ENCODE results near the gene SUGT1.
"Not testable (repeated sequence)": the region's sequence is repeated elsewhere in the genome, so short reads cannot be mapped to it uniquely, and the experiment has no call there.

SUGT1 gene

GRCh38 chr13:52652196-52652979, at the start of gene SUGT1:
TSS of gene SUGT1 (plus strand) at chr13:52652836. CDS start at chr13:52652921, 85 bp downstream.
- DNase-seq (ENCODE audit: low read depth): peak; percentile 97

- not testable (repeated sequence) for DNase-seq (ENCODE audit: low read depth)
Observed at GRCh38 chr13:52603316-52603715, 49.3 kb upstream of the SUGT1 start.

- DNase-seq (ENCODE audit: low read depth): not testable (repeated sequence)
Observed at GRCh38 chr13:52606126-52606525, 46.5 kb upstream of the SUGT1 start.

GRCh38 chr13:52606795-52607194, 45.8 kb upstream of the SUGT1 start:
- not testable (repeated sequence) for DNase-seq (ENCODE audit: low read depth)

- not testable (repeated sequence) for DNase-seq (ENCODE audit: low read depth)
Observed at GRCh38 chr13:52608184-52608583, 44.5 kb upstream of the SUGT1 start.

GRCh38 chr13:52609013-52609606, 43.5 kb upstream of the SUGT1 start:
- DNase-seq (ENCODE audit: low read depth): not testable (repeated sequence)

- not testable (repeated sequence) for DNase-seq (ENCODE audit: low read depth)
Observed at GRCh38 chr13:52610158-52610557, 42.5 kb upstream of the SUGT1 start.

GRCh38 chr13:52615134-52615801, 37.4 kb upstream of the SUGT1 start:
- DNase-seq (ENCODE audit: low read depth): no peak

- DNase-seq (ENCODE audit: low read depth): no peak
Observed at GRCh38 chr13:52615812-52616211, 36.8 kb upstream of the SUGT1 start.

- peak; percentile 64 for DNase-seq (ENCODE audit: low read depth)
Observed at GRCh38 chr13:52617070-52618060, 35.3 kb upstream of the SUGT1 start.

- not testable (repeated sequence) for DNase-seq (ENCODE audit: low read depth)
Observed at GRCh38 chr13:52631083-52631690, 21.4 kb upstream of the SUGT1 start.

GRCh38 chr13:52638666-52639328, 13.8 kb upstream of the SUGT1 start:
- no peak for DNase-seq (ENCODE audit: low read depth)

- no peak for DNase-seq (ENCODE audit: low read depth)
Observed at GRCh38 chr13:52642131-52642530, 10.5 kb upstream of the SUGT1 start, which contains the start of gene HNRNPA1L2. TSS of gene HNRNPA1L2 (plus strand) at chr13:52642431. CDS start at chr13:52642493, 62 bp downstream.

GRCh38 chr13:52644108-52644507, 8.5 kb upstream of the SUGT1 start:
- DNase-seq (ENCODE audit: low read depth): no peak

- no peak for DNase-seq (ENCODE audit: low read depth)
Observed at GRCh38 chr13:52646967-52647366, 5.7 kb upstream of the SUGT1 start.

- no peak for DNase-seq (ENCODE audit: low read depth)
Observed at GRCh38 chr13:52650731-52651130, 1.9 kb upstream of the SUGT1 start.

GRCh38 chr13:52651897-52652195, 790 bp upstream of the SUGT1 start:
- no peak for DNase-seq (ENCODE audit: low read depth)

GRCh38 chr13:52652980-52653303, 306 bp downstream of the SUGT1 start:
- DNase-seq (ENCODE audit: low read depth): no peak

- no peak for DNase-seq (ENCODE audit: low read depth)
Observed at GRCh38 chr13:52659340-52659739, 6.7 kb downstream of the SUGT1 start.

- no peak for DNase-seq (ENCODE audit: low read depth)
Observed at GRCh38 chr13:52664272-52664671, 11.6 kb downstream of the SUGT1 start.

GRCh38 chr13:52665325-52665724, 12.7 kb downstream of the SUGT1 start:
- peak; percentile 10 for DNase-seq (ENCODE audit: low read depth)
